Lower lobe of right lung (tissue), 2 donors: ENCODE data around the gene GAB2. TPM values are rescaled to one million over a fixed set of nuclear protein-coding genes. Genes with fewer than 3 reads are reported as not detected.
A peak's percentile ranks its signal among the peaks of the same experiment; 100 is the strongest.

Source experiments
- ATAC-seq, 2 donors: fragments of 200-7000 bp; cut with Tn5 transposase; one replicate each; pipeline ENCODE4 v1.9.1; 2020 to 2022; ENCODE audit warnings: mild to moderate bottlenecking in 2 of 2, moderate library complexity in 2 of 2
- DNase-seq: peaks from one replicate; pipeline ENCODE4 v3.0.0-alpha.2; 2020
- H3K27ac ChIP-seq: fragments of 200-600 bp; one replicate; pipeline ENCODE4 v1.8.0; 2022
- H3K27me3 ChIP-seq: fragments of 200-600 bp; one replicate; pipeline ENCODE4 v1.8.0; 2022; ENCODE audit warnings: low read depth
- H3K36me3 ChIP-seq: fragments of 200-600 bp; one replicate; pipeline ENCODE4 v1.8.0; 2022; ENCODE audit warnings: mild to moderate bottlenecking
- H3K4me1 ChIP-seq: fragments of 200-600 bp; one replicate; pipeline ENCODE4 v1.8.0; 2022
- H3K4me3 ChIP-seq: fragments of 200-600 bp; one replicate; pipeline ENCODE4 v1.8.0; 2022; ENCODE audit warnings: mild to moderate bottlenecking
- H3K9me3 ChIP-seq: fragments of 200-600 bp; one replicate; pipeline ENCODE4 v1.8.0; 2022
- intact Hi-C: fragments of 100-400 bp; cut with DNase I; formaldehyde crosslinking; loops from one replicate; pipeline ENCODE4 v1.11.0; 2022
- total RNA-seq: library from RNA; stranded (reverse); fragmentation: NEBNext Ultra II Directional; extraction: Animal tissue kit (Norgen Biotek cat#: 25700); gene quantifications from one replicate; pipeline ENCODE4 v1.2.1, GENCODE V29; 2021
- TF ChIP-seq, protein P1 (sequence below): fragments of 200-600 bp; IDR thresholded peaks from one replicate; pipeline ENCODE4 v1.8.0; 2022; ENCODE audit warnings: antibody characterized with exemption, mild to moderate bottlenecking
- donor health status: DM: no; HTN: yes; CAD: no; lungs with severe emphysema.

GAB2 gene
- total RNA-seq, 1 donor from 2014 or later: 64.2 TPM

DNA sequence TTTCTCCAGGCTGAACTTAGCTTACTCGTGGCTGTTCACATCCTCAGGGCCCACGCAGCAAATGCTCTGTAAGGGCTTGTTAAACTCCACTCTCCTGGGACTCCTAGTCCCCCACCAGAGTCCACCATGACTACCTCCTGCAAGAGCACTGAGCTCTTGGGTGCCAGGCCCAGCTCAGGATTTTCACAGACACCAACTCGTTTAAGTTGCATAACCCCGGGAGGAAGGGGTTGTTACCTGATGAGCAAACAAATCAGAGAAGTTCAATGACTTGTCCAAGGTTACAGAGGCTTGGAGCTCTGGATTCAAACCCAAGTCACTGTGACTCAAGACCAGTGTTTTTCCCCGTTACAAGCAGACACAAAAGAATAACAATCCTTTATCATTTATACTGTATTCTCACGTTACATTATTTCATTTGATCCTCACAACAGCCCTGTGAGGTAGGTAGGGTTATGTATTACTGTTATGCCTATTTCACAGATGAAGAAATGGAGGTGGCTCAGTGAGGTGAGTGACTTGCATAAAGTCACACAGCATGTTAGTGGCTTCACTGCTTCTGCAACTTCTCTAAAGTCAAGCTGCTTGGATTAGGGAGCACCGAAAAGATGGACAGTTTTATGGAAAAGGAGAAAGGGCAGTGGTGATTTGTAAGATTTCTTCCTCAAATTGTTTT, 246.6 kb downstream of the GAB2 start:
- H3K4me3 ChIP-seq: no peak overlapping the region
- H3K27ac ChIP-seq: no peak overlapping the region
- intact Hi-C loops: no loop called here
- peaks cover 17% of the 10 kb centered on the region for H3K4me1 ChIP-seq
- H3K27me3 ChIP-seq: no peaks in the 10 kb centered on the region
- H3K9me3 ChIP-seq: no peaks in the 10 kb centered on the region
- DNase-seq (no peak), ATAC-seq (no peak)
- TF ChIP-seq, protein P1, sequence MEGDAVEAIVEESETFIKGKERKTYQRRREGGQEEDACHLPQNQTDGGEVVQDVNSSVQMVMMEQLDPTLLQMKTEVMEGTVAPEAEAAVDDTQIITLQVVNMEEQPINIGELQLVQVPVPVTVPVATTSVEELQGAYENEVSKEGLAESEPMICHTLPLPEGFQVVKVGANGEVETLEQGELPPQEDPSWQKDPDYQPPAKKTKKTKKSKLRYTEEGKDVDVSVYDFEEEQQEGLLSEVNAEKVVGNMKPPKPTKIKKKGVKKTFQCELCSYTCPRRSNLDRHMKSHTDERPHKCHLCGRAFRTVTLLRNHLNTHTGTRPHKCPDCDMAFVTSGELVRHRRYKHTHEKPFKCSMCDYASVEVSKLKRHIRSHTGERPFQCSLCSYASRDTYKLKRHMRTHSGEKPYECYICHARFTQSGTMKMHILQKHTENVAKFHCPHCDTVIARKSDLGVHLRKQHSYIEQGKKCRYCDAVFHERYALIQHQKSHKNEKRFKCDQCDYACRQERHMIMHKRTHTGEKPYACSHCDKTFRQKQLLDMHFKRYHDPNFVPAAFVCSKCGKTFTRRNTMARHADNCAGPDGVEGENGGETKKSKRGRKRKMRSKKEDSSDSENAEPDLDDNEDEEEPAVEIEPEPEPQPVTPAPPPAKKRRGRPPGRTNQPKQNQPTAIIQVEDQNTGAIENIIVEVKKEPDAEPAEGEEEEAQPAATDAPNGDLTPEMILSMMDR: no peak
- H3K36me3 ChIP-seq: peaks cover 25% of the 10 kb centered on the region

DNA sequence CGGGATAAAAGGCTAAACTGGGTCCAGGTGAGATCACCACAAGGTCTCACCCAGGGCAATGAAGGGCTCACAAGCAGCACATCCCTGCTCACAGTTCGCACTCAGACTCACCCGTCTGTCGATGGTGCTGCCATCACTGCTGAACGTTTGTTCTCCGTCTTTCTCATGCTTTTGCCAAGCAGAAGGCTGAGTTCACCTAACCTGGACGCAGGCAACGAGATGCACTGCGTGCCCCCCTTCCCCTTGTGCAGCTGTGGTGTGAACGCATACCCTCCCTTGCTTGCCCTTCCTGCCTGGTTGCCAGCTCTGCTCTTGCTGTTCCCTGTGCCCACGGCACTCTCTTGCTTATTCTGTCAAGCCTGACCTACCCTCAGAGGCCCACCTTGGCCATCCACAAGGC, 247.2 kb downstream of the GAB2 start:
- no peak overlapping the region for H3K4me3 ChIP-seq
- peaks cover 17% of the 10 kb centered on the region for H3K4me1 ChIP-seq
- H3K36me3 ChIP-seq: peaks cover 25% of the 10 kb centered on the region
- no peak overlapping the region for H3K27ac ChIP-seq
- intact Hi-C loops: no loop called here
- DNase-seq (no peak), ATAC-seq (no peak)
- H3K27me3 ChIP-seq: no peaks in the 10 kb centered on the region
- H3K9me3 ChIP-seq: no peaks in the 10 kb centered on the region
- TF ChIP-seq, protein P1: no peak

DNA sequence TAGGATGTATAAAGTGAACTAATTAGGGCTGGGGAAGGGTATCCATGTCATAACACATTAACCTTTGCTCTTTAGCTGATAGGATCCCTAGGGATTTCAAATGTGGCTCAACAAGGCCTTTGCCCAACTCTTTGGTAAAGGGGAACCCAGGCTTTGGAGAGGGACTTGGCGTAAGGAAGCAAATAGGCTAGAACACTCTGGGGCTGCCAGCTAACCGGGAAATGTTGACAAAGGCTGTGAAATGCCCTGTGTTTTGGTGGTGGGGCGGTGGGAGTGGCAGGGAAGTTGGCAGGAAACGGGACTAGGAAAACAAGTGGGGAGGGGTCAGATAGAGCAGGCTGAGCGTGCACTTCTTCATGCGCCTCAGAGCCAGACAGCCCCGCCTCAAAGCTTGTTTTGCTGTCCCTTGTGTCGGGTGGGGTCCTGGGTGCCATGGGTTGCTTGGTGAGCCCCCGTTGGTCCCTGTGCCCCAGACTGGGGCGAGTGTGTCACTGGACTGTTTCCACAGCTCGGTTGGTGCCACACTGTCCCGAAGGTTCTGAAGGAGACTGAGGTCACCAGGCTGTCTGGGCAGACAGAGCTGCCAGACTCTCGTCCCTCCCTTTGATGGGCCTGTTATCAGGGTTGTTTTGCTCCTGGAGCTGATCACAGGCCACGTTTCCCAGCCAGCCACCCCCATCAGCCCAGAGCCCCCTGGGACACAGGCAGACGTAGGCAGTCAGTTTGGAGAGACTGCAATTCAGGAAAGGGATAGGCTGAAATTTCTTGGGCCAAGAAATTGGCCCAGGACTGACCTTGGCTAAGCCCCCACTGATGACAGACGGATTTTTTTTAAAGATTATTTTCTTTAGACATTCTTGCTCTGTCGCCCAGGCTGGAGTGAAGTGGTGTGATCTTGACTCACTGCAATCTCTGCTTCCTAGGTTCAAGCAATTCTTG, 248.8 kb downstream of the GAB2 start:
- peak; percentile 52 for DNase-seq
- H3K9me3 ChIP-seq: no peaks in the 10 kb centered on the region

DNA sequence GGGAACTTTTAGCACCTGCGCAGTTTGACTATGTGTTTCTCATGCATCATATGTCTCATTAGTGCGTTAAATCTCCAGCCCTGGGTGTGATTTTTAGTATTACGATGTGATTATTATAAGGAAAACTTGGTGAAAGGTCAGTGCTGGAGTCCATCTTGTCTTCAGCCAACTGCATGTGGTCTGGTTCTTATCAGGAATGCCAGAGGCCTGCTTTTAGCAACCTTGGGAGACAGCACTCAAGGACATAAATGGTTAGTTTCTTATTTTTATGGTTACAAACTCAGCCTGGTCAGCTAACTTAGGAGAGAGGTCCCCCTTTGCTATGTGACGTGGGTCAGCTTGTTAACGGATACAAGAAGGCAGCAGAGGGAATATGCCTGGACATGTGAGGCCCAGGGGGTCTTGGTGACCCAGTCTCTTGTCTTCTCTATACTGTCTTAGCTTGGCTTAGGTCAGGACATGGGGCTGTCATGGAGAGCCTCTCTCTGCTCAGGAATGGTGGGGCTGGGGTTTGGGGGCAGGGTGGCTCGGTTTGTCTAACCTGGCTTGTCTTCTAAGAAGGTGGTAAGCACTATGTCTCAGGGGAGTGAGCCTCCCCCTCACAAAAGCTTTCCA, 250.7 kb downstream of the GAB2 start:
- Histone ChIP-seq H3K36me3 (peaks cover 3% of the 10 kb centered on the region), H3K9me3 (no peaks in the 10 kb centered on the region), H3K27me3 (no peaks in the 10 kb centered on the region), H3K4me3 (no peak overlapping the region), H3K4me1 (peaks cover 17% of the 10 kb centered on the region), H3K27ac (no peak overlapping the region)
- intact Hi-C loops: no loop called here
- TF ChIP-seq, protein P1: no peak
- ATAC-seq (no peak), DNase-seq (no peak)

More for the DNA sequence above, 248.8 kb downstream of the GAB2 start:
- TF ChIP-seq, protein P1: no peak
- intact Hi-C loops: no loop called here
- Histone ChIP-seq H3K27ac (peak overlapping the region; percentile 80), H3K27me3 (no peaks in the 10 kb centered on the region), H3K4me3 (peak overlapping the region; percentile 6), H3K36me3 (peaks cover 18% of the 10 kb centered on the region), H3K4me1 (peaks cover 17% of the 10 kb centered on the region)
- ATAC-seq: peak; percentile 69 to 79

Other genes with a start within 250 kb of the GAB2 start
- 10.4 TPM for gene KCTD21, start 229.2 kb downstream of the GAB2 start, total RNA-seq
- gene USP35, start 228.9 kb downstream of the GAB2 start, total RNA-seq: 6.8 TPM
- gene NARS2, start 157.0 kb upstream of the GAB2 start, total RNA-seq: 15.6 TPM